ENCODE measurements around the gene KREMEN2. TPM values are rescaled to one million over a fixed set of nuclear protein-coding genes. Genes with fewer than 3 reads are reported as not detected.

The KREMEN2 gene
- total and polyA plus RNA-seq, 7 experiments from 2014 or later = not detected

- no peaks in the 10 kb centered on the region for H3K27me3 ChIP-seq (ENCODE audit: control insufficient read depth in 2 of 2, insufficient read depth in 2 of 2, low read length in 2 of 2)
- ChIA-PET CTCF (interaction anchor here (0.9 kb wide), 1 partner anchor 8 kb away, joined by 3 read pairs; no protein-coding TSS in a partner anchor), POLR2A (no interaction called here)
- no peak for ATAC-seq
- H3K4me1 ChIP-seq (ENCODE audit: control insufficient read depth in 2 of 2, insufficient read depth in 2 of 2, low read length in 2 of 2) = no peaks in the 10 kb centered on the region
- no peak for DNase-seq
- H3K36me3 ChIP-seq (ENCODE audit: control insufficient read depth in 2 of 3, insufficient read depth in 3 of 3, low read length in 3 of 3) = no peaks in the 10 kb centered on the region
- intact Hi-C loops (cut with micrococcal nuclease) = no loop called here
- Mint-ChIP-seq H3K4me1 (no peaks in the 10 kb centered on the region), H3K27ac (no peak overlapping the region), H3K4me3 (no peak overlapping the region), H3K27me3 (peaks cover 0 to 6% (median 0%) of the 10 kb centered on the region in 5 donors), H3K36me3 (no peaks in the 10 kb centered on the region), H3K9me3 (peaks cover 0 to 2% (median 0%) of the 10 kb centered on the region in 11 donors)
- H3K4me3 ChIP-seq (ENCODE audit: low read length) = no peak overlapping the region
- no peaks in the 10 kb centered on the region for H3K9me3 ChIP-seq (ENCODE audit: control insufficient read depth in 2 of 3, low read length in 3 of 3)
- no peak overlapping the region for H3K27ac ChIP-seq (ENCODE audit: low read depth, low read length)
Measured at GRCh38 chr16:2990891-2991290, 26.8 kb downstream of the KREMEN2 start.

- H3K27me3 ChIP-seq (ENCODE audit: control insufficient read depth in 2 of 2, insufficient read depth in 2 of 2, low read length in 2 of 2) = no peaks in the 10 kb centered on the region
- H3K27ac ChIP-seq (ENCODE audit: low read depth, low read length) = no peak overlapping the region
- ChIA-PET POLR2A (no interaction called here), CTCF (interaction anchor here (0.6 to 0.9 kb wide), 2 partner anchors 9 to 12 kb away, joined by 3 read pairs; no protein-coding TSS in a partner anchor)
- H3K36me3 ChIP-seq (ENCODE audit: control insufficient read depth in 2 of 3, insufficient read depth in 3 of 3, low read length in 3 of 3) = no peaks in the 10 kb centered on the region
- Mint-ChIP-seq H3K4me3 (no peak overlapping the region), H3K9me3 (peaks cover 0 to 2% (median 0%) of the 10 kb centered on the region in 11 donors), H3K36me3 (no peaks in the 10 kb centered on the region), H3K4me1 (no peaks in the 10 kb centered on the region), H3K27me3 (peaks cover 0 to 6% (median 0%) of the 10 kb centered on the region in 5 donors), H3K27ac (no peak overlapping the region)
- ATAC-seq = no peak
- intact Hi-C loops (cut with micrococcal nuclease) = no loop called here
- no peaks in the 10 kb centered on the region for H3K9me3 ChIP-seq (ENCODE audit: control insufficient read depth in 2 of 3, low read length in 3 of 3)
- H3K4me3 ChIP-seq (ENCODE audit: low read length) = no peak overlapping the region
- DNase-seq = no peak
- no peaks in the 10 kb centered on the region for H3K4me1 ChIP-seq (ENCODE audit: control insufficient read depth in 2 of 2, insufficient read depth in 2 of 2, low read length in 2 of 2)
Measured at GRCh38 chr16:2991566-2992261, 27.6 kb downstream of the KREMEN2 start.

DNA sequence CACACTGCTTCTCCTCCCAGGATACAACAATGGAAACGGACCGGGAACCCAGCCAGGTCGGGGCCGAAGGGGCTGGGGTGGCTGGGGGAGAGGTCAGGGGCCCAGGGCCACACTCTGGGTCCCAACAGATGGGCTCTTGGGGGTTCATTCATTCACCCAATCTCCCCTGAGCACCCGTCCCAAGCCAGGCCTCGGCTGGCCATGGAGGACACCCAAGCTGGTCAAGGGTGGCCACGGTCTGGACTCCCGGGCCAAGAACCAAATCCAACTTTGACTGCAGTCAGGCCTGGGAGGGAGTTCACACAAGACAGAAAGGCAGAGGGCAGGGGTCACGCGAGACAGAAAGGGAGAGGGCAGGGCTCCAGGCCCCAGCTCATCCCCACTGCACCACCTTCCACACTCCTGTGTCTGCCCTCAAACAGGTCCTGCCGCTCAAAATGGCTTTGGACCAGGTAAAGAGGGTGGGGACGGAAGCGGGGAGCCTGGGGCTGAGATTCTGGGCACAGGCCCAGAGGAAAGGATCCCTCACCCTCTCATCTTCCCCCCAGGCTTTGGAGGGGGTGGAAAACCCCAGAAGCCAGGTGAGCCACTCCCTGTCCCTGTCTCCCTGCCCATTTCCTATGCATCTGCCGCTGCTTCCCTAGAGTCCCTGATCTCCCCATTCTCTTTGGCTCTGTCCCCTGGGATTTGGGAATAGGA is 28.5 kb downstream of the KREMEN2 start:
- H3K9me3 ChIP-seq (ENCODE audit: control insufficient read depth in 2 of 3, low read length in 3 of 3) = no peaks in the 10 kb centered on the region
- no peak overlapping the region for H3K27ac ChIP-seq (ENCODE audit: low read depth, low read length)
- intact Hi-C loops (cut with micrococcal nuclease) = no loop called here
- Mint-ChIP-seq H3K36me3 (no peaks in the 10 kb centered on the region), H3K9me3 (peaks cover 0 to 2% (median 0%) of the 10 kb centered on the region in 11 donors), H3K27ac (no peak overlapping the region), H3K4me1 (no peaks in the 10 kb centered on the region), H3K27me3 (peaks cover 0 to 6% (median 0%) of the 10 kb centered on the region in 5 donors), H3K4me3 (no peak overlapping the region)
- H3K36me3 ChIP-seq (ENCODE audit: control insufficient read depth in 2 of 3, insufficient read depth in 3 of 3, low read length in 3 of 3) = no peaks in the 10 kb centered on the region
- H3K27me3 ChIP-seq (ENCODE audit: control insufficient read depth in 2 of 2, insufficient read depth in 2 of 2, low read length in 2 of 2) = no peaks in the 10 kb centered on the region
- ATAC-seq (no peak), DNase-seq (no peak)
- CTCF ChIA-PET = no interaction called here
- H3K4me1 ChIP-seq (ENCODE audit: control insufficient read depth in 2 of 2, insufficient read depth in 2 of 2, low read length in 2 of 2) = no peaks in the 10 kb centered on the region
- no peak overlapping the region for H3K4me3 ChIP-seq (ENCODE audit: low read length)
- POLR2A ChIA-PET = no interaction called here

DNA sequence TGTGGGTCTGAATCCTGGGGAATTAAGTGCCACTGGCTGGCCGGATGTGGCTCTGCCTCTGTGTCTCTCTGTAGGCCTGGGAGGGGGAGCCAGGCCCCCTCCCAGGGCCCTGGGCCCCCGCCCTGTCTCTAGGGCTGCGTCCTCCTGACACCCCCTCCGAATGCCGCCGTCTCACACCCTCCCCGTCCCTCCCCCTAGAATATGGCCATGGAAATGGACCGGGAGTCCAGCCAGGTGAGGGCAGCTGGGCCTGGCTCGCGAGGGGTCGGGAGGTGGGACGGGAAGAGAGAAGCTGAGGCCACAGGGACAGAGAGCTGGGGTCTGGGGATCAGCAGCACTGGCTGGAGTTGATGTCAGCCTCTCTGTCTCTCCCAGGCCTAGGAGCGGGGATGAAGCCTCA is 32.2 kb downstream of the KREMEN2 start:
- Histone ChIP-seq H3K4me1 (ENCODE audit: control insufficient read depth in 2 of 2, insufficient read depth in 2 of 2, low read length in 2 of 2) (no peaks in the 10 kb centered on the region), H3K4me3 (ENCODE audit: low read length) (no peak overlapping the region), H3K27me3 (ENCODE audit: control insufficient read depth in 2 of 2, insufficient read depth in 2 of 2, low read length in 2 of 2) (no peaks in the 10 kb centered on the region), H3K27ac (ENCODE audit: low read depth, low read length) (no peak overlapping the region), H3K36me3 (ENCODE audit: control insufficient read depth in 2 of 3, insufficient read depth in 3 of 3, low read length in 3 of 3) (no peaks in the 10 kb centered on the region), H3K9me3 (ENCODE audit: control insufficient read depth in 2 of 3, low read length in 3 of 3) (no peaks in the 10 kb centered on the region)
- ATAC-seq (no peak), DNase-seq (no peak)
- Mint-ChIP-seq H3K4me1 (no peaks in the 10 kb centered on the region), H3K9me3 (no peaks in the 10 kb centered on the region), H3K36me3 (no peaks in the 10 kb centered on the region), H3K27ac (no peak overlapping the region), H3K27me3 (peaks cover 0 to 7% (median 0%) of the 10 kb centered on the region in 5 donors), H3K4me3 (no peak overlapping the region)
- POLR2A ChIA-PET = interaction anchor here (0.9 kb wide), 1 partner anchor 12 kb away, joined by 3 read pairs; no protein-coding TSS in a partner anchor
- intact Hi-C loops (cut with micrococcal nuclease) = no loop called here
- CTCF ChIA-PET = interaction anchor here (0.8 kb wide), 1 partner anchor 31 kb away, joined by 3 read pairs; no protein-coding TSS in a partner anchor

DNA sequence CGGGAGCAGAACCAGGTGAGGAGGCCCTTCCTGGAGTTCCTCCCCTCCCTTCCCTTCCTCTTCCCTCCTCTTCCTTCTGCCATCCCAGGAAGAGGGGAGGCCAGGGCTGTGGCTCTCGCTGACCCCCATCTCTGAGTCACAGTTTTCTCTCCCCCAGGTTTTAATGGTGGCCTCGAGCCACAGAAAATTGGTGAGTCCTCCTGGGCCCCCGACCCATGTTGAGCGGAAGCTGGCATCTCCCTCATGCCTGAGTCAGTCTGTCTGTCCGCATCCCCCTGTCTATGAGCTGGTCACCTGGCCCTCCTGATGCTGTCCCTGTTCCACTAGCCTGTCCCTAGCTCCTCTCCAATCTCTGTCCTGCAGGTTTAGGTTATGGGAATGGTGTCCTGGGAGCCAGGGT is 35.9 kb downstream of the KREMEN2 start:
- H3K27me3 ChIP-seq (ENCODE audit: control insufficient read depth in 2 of 2, insufficient read depth in 2 of 2, low read length in 2 of 2) = no peaks in the 10 kb centered on the region
- Mint-ChIP-seq H3K27ac (no peak overlapping the region), H3K36me3 (no peaks in the 10 kb centered on the region), H3K4me3 (no peak overlapping the region), H3K27me3 (peaks cover 0 to 10% (median 0%) of the 10 kb centered on the region in 5 donors), H3K9me3 (no peaks in the 10 kb centered on the region), H3K4me1 (peaks cover 0 to 7% (median 2%) of the 10 kb centered on the region in 7 donors)
- ChIA-PET POLR2A (no interaction called here), CTCF (interaction anchor here (1.2 kb wide), 1 partner anchor 28 kb away, joined by 3 read pairs; no protein-coding TSS in a partner anchor)
- ATAC-seq = no peak
- H3K4me3 ChIP-seq (ENCODE audit: low read length) = no peak overlapping the region
- H3K27ac ChIP-seq (ENCODE audit: low read depth, low read length) = no peak overlapping the region
- no peaks in the 10 kb centered on the region for H3K4me1 ChIP-seq (ENCODE audit: control insufficient read depth in 2 of 2, insufficient read depth in 2 of 2, low read length in 2 of 2)
- H3K9me3 ChIP-seq (ENCODE audit: control insufficient read depth in 2 of 3, low read length in 3 of 3) = no peaks in the 10 kb centered on the region
- intact Hi-C loops (cut with micrococcal nuclease) = no loop called here
- H3K36me3 ChIP-seq (ENCODE audit: control insufficient read depth in 2 of 3, insufficient read depth in 3 of 3, low read length in 3 of 3) = no peaks in the 10 kb centered on the region
- no peak for DNase-seq

- Histone ChIP-seq H3K9me3 (ENCODE audit: control insufficient read depth in 2 of 3, low read length in 3 of 3) (no peaks in the 10 kb centered on the region), H3K4me3 (ENCODE audit: low read length) (no peak overlapping the region), H3K27me3 (ENCODE audit: control insufficient read depth in 2 of 2, insufficient read depth in 2 of 2, low read length in 2 of 2) (no peaks in the 10 kb centered on the region), H3K36me3 (ENCODE audit: control insufficient read depth in 2 of 3, insufficient read depth in 3 of 3, low read length in 3 of 3) (no peaks in the 10 kb centered on the region), H3K4me1 (ENCODE audit: control insufficient read depth in 2 of 2, insufficient read depth in 2 of 2, low read length in 2 of 2) (no peaks in the 10 kb centered on the region), H3K27ac (ENCODE audit: low read depth, low read length) (no peak overlapping the region)
- Mint-ChIP-seq H3K4me1 (peaks cover 0 to 9% (median 3%) of the 10 kb centered on the region in 7 donors), H3K36me3 (no peaks in the 10 kb centered on the region), H3K4me3 (no peak overlapping the region), H3K27ac (no peak overlapping the region), H3K9me3 (no peaks in the 10 kb centered on the region), H3K27me3 (peaks cover 0 to 13% (median 0%) of the 10 kb centered on the region in 5 donors)
- no peak for ATAC-seq
- intact Hi-C loops (cut with micrococcal nuclease) = no loop called here
- CTCF ChIA-PET = interaction anchor here (1.2 to 1.5 kb wide), 2 partner anchors 19 to 27 kb away, joined by 3 to 5 read pairs; partner anchors contain the start of gene TNFRSF12A
- POLR2A ChIA-PET = interaction anchor here (1.0 kb wide), 1 partner anchor 24 kb away, joined by 3 read pairs; the partner anchor contains the start of genes HCFC1R1 and THOC6
- no peak for DNase-seq
Measured at GRCh38 chr16:3000540-3000939, 36.5 kb downstream of the KREMEN2 start.
